Breast epithelium (tissue), 3 donors: ENCODE measurements around the gene KLF15.

Source experiments
- POLR2A ChIP-seq: fragments of 450-650 bp; IDR thresholded peaks from one replicate; pipeline ENCODE4 v1.6.1; 2016; ENCODE audit warnings: antibody characterized with exemption, mild to moderate bottlenecking, moderate library complexity
- POLR2AphosphoS5 ChIP-seq, 3 donors: sonication (generic); formaldehyde crosslinking; IDR thresholded peaks; one replicate each; pipeline ENCODE4 v1.6.1; 2017; ENCODE audit warnings: antibody characterized with exemption in 3 of 3
- TF ChIP-seq, protein P1 (sequence below), 3 donors: fragments of 450-650 bp; IDR thresholded peaks; one replicate each; pipeline ENCODE4 v1.5.1; 2016 to 2017; ENCODE audit warnings: antibody characterized with exemption in 3 of 3, mild to moderate bottlenecking in 3 of 3, moderate library complexity in 3 of 3

DNA sequence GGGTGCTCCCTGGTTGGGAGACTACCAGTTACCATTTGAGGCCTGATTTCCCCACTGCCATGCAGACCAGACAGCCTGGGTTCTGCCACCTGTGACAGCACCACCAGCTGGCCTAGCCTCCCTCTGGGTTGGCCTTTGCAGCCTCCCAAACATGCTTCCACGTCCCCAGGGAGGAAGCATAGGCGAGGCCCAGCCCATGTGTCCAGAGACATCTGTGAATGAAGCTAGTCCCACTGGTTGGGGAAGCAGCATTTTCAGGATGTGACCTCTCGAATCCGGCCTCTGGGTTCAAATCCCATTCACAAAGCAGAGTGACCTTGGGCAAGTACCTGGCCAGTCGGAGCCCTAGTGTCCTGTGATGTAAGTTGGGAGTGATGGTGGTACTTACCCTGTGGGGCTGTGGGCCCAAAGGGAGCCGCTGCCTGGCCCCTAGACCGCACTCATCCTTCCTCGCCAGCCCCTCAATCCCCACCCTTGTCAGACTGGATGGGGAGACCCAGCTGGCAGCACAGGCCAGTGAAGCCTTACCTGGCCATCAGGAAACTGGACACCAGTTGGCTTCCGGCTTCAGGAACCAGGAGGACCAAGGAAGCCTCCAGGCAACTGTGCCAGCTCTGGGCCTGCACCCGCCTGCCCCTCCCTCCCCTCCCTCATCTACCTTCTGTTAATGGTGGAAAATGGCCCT, 6.0 kb downstream of the KLF15 start:
- no peak for TF ChIP-seq POLR2A
- TF ChIP-seq, protein P1, sequence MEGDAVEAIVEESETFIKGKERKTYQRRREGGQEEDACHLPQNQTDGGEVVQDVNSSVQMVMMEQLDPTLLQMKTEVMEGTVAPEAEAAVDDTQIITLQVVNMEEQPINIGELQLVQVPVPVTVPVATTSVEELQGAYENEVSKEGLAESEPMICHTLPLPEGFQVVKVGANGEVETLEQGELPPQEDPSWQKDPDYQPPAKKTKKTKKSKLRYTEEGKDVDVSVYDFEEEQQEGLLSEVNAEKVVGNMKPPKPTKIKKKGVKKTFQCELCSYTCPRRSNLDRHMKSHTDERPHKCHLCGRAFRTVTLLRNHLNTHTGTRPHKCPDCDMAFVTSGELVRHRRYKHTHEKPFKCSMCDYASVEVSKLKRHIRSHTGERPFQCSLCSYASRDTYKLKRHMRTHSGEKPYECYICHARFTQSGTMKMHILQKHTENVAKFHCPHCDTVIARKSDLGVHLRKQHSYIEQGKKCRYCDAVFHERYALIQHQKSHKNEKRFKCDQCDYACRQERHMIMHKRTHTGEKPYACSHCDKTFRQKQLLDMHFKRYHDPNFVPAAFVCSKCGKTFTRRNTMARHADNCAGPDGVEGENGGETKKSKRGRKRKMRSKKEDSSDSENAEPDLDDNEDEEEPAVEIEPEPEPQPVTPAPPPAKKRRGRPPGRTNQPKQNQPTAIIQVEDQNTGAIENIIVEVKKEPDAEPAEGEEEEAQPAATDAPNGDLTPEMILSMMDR (IDR thresholded peaks at IDR 0.05), result no peak
- TF ChIP-seq POLR2AphosphoS5 (IDR thresholded peaks at IDR 0.05), result no peak
